Hepatic stellate cell (primary cell): ENCODE measurements around the gene ABCA2.
"Not testable (repeated sequence)": the region's sequence is repeated elsewhere in the genome, so short reads cannot be mapped to it uniquely, and the experiment has no call there.

Experiments used
- DNase-seq: peaks from one replicate; pipeline ENCODE4 v3.0.0; 2011; ENCODE audit warnings: low spot score

ABCA2 gene

DNA sequence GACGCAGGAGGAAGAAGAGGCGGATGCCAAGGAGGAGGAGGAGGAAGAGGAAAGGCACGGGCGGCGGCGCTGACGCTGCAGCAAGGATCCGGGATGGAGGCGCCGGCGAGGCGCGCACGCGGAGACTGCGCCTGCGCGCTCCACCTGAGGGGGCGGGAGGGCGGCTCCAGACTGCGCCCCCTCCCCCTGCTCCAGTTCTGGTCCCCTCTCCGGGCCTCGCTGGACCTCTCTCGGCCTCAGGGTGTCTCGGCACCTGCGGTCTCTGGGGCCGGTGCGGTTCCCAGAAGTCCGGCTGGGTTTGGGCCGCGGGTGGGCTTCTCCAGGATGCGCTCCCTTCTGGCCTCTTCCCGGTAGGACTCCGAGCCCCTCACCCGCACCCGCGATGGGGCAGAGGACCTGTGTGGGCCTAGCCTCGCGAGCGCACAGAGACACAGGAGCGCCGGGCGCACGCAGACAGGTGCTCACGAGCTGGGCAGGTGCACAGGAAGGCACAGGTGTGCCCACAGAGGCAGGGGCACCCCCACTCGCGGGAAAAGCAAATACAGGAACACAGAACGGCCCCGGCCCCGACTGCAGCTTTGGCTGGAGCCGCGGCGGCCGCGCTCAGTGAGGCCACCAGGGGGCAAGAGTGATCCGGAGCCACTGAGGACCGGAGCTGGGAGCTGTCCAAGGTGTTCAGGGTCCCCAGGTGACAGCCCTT lies 18.2 kb upstream of the ABCA2 start, which contains the start of gene NPDC1:
NPDC1 (minus strand) TSS at position 90 of the 700 bp plus-strand sequence. CDS start 188 bp downstream, outside the sequence.
- peak; percentile 95 for DNase-seq

DNA sequence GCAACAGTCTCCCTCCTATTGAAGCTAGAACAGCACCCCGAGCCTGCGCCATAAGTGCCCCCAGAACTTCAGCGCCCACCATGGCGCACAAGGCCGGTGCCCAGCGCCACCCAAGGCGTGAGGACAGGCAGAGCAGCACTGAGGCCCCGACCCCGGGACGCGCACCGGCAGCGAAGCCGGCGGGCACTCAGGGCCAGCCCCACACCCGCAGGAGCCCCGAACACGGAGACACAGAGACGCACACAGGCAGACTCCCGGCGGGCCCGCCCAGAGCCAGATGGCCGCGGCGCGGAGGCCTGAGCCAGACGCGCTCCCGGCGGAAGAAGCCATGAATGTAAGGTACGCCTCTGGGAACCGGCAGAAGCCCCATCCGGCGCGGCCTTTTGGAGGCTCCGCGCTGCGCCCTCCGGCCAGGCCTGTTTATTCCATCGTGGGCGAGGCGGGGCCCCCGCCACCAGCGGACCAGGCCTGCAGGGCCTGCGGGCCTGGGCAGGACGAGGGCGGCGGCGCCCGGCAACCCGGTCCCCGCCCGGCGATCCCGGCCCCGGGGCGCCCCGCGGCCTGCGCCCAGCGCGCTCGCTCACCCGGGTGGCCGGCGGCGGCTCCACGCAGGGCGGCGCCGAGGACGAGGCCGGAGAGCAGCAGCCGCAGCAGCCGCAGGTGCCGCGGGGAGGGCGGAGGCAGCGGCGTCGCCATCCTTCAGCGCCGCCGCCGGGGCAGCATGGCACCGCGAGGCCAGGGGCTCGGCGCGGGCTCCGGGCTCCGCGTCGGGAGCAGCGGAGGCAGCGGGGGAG lies 17.5 kb upstream of the ABCA2 start:
- peak; percentile 72 for DNase-seq

DNA sequence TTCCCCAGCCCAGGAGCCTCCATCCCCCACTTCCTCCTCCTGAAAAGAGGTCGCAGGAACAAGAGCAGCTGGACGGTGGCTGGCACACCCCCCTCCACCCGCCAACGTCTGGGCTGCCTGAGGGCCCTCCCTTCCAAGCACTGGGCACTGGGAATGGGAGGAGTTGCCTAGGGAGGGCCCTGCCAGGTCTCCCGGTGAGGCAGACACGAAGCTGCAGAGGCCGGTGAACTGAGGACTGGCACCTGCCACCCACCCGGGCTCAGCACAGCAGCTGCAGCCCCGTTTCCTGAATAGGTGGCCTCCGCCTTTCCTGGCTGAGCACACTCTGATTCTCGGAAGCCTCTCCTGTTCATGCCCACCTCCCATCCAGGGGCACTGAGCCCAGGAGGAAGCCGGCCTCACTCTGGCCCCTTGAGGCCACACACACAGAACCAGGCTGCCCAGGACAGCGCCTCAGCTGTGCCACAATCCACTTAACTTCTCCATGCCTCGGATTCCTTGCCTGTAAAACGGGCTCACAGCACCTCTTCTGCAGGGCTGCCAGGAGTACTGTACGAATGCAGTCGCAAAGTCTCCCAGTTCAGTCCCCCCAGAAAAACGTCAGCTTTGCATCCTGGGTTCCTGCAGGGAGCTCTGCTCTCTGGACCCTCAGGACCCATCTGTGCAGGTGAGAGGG lies 16.6 kb upstream of the ABCA2 start:
- DNase-seq: peak; percentile 41

DNA sequence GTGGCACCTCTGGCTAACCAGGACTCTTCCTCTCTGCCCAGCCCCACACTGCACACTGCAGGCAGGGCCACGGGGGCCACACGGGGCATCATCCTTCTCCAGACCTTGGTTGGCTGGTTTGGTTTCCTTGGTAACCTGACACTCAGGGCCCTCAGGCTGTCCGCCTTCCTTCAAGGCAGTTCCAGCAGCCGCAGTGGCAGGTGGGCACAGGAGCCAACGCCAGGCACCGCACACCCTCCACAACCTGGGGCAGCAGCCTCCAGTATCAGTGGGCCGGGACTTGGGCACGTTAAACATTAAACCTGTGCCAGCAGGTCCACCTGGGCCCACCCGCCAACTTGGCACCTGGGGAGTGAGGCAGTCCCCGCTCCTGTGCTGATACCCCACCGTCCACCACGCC lies 16.0 kb upstream of the ABCA2 start:
- no peak for DNase-seq

DNA sequence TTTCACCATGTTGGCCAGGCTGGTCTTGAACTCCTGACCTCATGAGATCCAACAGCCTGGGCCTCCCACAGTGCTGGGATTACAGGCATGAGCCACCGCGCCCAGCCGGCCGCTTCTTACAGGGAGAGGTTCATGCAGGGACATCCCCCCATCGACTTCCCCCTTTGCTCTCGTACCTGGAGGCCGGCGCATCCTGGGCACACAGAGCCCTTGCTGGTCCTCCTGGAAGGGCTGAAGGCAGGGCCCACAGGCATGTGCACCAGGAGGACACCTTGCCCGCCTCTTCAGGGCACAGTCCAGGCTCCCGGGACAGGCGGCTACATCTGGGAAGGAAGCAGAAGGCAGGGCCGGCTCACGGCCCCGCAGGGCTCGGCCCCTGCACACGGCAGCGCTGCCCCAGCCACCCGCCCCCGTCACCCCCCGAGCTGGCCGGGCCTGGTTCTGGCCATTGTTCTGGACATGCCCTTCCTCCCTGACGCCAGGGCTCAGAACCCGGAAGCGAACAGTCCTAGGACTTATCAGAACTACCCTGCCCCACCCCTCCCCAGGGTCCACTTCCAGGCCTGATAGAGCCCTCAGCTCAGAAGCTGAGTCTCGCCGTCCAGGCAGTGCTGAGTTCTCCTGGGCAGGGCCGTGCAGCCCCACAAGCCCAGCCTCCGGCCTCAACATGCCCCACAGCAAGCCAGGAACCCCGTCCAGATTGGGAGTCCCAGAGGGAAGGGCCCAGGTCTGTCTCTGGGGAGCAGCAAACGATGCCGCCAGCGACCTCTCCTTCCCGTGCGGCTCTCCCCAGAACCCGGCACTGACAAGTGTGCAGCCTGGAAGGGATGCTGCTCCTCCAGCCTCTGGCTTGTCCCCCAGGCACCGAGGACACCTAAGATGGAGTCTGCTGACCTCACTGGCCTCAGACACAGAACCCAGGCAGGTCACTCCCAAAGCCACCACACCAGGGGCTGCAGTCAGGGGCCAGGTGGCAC lies 15.0 kb upstream of the ABCA2 start:
- no peak for DNase-seq

DNA sequence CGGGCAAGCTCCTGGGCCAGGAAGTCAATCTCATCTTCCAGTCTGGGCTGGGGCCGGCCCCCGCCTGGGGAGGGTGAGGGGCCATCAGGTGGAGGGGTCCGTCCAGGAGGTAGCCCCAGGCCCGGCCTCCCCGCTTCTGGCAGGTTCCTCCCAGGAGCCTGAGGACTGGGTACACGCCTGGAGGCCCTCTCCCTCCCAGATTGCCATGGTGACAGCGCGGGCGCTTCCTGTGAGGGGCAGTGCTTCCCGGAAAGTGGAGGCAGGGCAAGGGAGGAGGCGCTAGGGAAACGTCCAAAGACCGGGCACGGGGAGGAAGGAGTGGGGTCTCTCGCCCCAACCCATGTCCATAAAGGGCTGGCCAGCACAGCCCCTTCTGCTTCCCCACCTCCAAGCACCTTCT lies 13.1 kb upstream of the ABCA2 start:
- DNase-seq: no peak

DNA sequence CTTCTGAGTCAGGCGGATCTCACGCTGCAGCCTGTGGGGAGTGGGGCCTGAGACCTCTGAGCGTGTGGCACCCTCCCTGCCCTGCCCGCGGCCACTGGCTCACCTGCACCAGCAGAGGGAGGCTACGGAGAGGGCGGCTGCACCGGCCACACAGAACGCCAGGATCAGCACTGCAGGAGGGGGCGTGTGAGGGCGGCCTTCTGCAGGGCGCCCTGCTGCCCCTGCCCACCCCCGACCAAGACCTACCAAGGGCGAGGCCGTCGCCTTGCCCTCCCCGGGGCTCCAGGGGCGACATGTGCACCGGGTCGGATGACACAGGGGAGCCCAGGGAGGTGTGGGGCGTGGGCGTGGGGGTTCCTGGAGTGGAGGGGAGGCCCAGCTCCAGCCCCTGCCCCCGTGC lies 12.5 kb upstream of the ABCA2 start:
- DNase-seq: no peak

DNA sequence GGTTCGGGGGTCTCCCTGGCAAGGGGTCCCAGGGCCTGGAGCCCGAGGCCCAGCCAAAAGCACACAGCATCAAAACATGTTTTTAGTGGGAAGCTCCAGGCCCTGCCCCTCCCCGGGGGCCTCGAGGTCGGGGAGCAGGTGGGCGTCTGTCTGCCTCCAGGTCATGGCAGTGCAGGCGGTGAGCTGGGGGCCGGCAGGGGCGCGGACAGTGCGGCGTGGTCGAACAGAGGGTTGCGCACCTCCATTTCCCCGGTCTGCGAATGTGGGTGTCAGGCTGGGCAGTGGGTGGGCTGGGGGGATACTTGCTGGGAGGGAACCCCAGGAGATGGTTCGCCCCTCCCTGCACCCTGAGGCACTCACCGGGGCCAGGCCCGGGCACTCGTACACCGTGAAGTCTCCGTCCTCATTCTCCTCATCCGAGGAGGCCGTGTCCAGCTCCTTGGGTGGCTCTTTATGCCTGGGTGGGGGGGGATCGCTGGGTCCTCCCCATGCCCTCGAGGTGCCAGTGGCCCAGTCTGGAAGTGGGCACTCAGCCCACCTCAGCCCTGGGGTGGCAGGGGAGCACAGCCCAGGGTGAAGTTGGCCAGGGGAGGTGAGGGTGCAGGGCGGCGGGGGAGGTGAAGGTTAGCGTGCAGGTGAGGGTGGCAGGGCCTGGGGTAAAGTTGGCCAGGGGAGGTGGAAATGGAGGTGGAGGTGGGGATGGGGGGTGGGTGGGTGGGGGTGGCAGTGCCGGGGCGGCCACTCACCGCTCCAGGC lies 11.8 kb upstream of the ABCA2 start:
- DNase-seq: no peak

DNA sequence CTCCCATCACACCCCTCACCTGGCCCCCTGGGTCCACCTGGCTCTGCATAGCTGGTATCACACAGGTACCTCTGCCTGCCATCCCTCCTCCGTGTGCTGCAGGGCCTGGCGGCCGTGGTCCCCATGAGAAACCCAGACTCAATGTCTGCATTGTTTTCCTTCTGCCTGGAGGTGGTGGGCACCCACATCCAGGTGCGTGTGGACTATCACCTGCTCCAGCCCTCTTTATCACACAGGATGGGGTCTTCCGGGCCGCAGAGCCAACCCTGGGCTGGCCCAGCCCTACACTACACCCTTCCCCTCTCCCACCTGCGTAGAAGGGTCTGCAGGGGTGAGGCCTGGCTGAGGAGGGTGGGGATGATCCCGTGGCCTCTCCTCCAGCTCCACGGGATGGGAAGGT lies 10.9 kb upstream of the ABCA2 start:
- no peak for DNase-seq

DNA sequence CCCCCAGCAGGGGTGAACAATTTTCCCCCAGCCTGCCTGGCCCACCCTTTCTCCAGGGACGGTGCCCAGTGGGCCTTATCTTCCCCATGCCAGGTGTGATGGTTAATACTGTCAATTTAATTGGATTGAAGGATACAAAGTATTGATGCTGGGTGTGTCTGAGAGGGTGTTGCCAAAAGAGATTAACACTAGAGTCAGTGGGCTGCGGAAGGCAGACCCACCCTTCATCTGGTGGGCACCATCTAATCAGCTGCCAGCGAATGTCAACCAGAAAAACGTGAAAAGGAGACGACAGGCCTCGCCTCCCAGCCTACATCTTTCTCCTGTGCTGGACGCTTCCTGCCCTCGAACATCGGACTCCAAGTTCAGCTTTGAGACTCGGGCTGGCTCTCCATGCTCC lies 9.4 kb upstream of the ABCA2 start:
- DNase-seq: no peak

DNA sequence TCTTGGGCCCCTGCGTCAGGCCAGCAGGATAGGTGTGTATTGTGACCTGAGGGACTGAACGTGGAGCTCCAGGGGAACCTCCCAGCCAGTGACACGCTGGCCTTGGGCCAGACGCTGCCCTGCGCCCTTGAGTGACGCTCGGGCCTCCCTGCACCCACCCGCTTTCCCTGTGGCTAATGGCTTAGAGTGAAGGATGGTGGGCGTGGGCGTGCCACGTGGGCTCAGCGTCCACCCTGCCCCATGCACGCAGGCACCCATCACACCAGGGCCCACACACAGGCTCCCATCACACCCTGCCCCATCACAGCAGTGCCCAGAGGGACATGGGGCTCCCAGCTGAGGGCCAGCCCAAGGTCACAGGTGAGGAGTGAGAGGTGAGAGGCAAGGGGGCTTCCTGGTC lies 9.0 kb upstream of the ABCA2 start:
- no peak for DNase-seq

DNA sequence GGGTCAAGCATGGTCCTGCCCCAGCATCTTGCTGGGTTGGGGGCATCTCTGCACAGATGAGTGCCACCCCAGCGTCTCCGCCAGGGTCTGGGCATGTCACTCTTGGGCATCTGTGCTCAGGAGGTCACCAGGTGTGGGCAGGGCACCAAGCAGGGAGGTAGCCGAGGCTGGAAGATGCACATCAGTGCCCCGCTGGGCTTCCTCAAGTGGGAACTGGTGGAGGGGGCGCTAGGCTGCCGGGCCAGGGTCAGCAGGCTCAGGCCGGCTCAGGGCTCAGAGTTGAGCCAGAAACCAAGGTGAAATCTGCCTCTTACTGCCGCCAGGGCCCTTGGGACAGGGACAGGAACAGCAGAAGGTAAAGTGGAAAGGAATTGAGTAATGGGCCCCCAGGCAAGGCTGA lies 7.9 kb upstream of the ABCA2 start:
- no peak for DNase-seq

DNA sequence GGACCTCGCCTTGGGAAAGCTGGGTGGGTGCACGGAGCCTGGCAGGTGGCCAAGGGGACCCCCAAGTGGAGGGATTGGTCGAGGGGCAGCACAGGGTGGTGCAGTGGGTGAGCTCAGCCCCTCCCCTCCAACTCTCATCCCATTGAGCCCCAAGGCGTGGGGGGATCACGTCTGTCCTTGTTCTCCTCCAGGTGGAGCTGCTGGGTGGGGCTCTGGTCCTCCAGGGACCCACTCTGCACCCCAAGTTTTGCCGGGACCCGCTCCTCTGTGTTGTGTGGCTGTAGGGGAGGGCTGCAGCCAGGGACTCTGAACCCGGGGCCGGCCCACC lies 7.4 kb upstream of the ABCA2 start:
- no peak for DNase-seq

DNA sequence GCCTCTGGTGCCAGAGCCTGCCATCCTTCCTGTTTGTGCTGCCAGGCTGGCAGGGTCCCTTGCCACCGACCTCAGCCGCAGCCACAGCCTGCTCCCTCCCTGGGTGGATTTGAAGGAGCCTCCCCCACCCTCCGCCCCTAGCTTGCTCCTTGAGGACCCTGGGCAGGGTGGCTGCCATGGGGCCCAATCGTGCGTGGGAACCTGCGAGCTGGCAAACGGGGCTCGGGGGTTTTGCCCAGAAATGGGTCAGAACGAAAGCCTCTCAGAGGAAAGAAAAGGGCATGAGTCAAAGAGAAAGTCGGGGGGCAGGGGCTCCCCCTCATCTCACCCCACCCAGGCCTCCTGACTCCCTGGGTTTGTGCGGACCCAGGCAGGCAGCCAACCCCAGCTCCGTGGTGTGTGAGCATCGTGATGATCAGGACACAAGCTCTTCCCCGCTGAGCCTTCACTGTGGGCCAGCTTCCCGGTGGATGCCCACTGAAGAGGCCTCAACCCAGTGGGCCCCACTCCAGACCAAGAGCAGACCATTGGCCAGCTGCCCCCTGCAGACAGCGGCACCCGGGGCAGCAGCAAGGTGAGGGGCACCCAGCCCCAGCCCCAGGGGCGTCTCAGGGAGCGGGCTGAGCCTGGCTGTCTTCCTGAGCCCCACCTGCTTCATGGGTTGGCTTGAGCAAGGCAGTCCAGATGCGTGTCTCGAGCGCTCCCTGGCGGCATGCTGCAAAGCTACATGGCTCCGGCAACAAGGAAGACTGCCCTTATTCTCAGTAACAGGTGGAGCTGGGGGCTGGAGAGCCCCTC lies 6.9 kb upstream of the ABCA2 start:
- DNase-seq: peak; percentile 92

DNA sequence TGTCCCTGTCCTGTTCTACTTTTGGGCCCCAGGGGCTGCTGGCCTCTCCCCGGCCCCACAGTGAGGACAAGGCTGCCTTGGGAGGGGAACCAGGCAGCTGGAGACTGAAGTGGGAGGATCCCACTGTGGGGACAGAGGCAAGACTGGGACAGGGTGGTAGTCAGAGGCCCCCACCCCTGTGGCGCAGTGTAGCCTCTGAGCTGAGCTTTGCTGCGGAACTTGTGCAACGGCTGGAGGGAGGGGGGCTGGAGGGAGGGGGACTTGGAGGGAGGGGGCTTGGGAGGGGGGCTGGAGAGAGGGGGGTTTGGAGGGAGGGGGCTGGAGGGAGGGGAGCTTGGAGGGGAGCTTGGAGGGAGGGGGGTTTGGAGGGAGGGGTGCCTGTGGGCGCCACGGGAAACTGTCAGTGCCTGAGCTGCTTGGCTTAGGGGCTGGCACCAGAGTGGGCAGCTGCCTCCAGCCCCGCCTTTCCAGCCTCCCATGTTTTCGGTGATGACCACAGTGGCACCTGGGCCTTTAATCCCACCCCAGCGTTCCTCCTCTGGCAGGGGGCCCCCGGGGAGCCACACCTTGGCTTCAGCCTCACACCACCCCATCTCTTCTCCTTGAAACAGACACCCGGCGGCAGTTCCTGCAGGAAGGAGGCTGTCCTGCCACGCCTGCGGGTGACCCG lies 6.1 kb upstream of the ABCA2 start:
- no peak for DNase-seq

DNA sequence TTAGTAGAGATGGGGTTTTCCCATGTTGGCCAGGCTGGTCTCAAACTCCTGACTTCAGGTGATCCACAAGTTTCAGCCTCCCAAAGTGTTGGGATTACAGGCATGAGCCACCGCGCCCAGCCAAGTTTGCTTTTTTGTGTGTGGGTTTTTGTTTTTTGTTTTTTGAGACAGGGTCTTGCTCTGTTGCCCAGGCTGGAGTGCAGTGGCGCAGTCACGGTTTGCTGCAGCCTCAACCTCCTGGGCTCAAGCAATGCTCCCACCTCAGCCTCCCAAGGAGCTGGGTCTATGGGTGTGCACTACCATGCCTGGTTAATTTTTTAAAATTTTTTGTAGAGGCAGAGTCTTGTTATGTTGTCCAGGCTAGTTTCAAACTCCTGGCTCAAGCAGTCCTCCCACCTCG lies 5.4 kb upstream of the ABCA2 start:
- not testable (repeated sequence) for DNase-seq

DNA sequence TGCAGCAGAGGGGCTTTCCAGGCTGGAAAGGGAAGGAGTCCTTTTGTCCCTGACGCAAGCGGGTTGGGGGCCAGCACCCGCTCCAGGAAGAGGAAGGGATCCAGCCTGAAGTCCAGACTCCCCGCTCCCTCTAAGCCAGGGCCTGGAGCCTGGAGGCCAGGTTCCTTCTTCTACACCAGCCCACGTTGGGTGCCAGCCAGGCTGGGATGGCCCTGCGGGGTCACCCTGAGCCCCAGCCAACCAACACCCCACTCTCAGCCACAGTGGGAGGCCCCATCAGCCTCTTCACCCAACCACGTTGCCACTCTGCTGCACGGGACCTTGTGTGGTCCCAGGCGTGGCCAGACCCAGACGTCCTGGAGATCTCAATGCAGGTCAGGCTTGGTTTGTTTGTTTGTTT lies 4.8 kb upstream of the ABCA2 start:
- DNase-seq: no peak

DNA sequence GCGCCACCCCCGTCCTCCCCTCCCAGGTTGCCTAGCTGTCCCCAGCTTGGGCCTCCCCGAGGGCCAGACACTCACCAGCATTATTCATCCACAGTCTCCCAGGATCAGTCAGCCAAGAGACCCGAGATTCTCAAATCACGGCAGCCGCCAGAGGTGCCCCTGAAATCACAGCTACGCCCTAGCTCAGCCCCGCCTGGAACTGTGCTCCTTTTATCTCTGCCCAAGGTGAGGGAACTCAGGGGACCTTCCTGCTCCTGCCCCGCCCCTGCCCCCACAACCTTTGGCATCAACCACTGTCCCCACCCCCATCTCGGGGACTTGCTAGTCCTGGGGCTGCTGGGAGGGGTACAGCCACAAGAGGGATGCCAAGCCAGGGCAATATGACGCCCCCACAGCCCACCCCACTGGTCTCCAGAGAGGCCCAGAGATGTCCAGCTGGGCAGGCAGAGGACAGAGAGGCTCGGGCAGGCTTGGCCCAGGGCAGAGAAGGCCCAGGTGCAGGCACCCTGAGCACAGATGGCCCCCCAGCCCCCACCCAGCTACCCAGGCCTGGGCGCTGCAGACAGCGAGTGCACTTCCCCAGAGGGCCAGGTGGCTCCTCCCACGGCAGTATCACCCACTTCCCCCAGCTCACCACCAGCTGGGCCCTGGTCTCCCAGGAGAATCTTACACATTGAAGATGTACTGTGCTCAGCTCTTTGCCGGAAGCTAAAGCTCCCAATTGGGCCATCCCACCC lies 4.0 kb upstream of the ABCA2 start, which contains the start of gene FUT7:
FUT7 (minus strand) TSS at position 185 of the 737 bp plus-strand sequence; CDS start at position 88, 97 bp downstream.
- no peak for DNase-seq
